ENCODE measurements around the gene KRT37. TPM values are rescaled to one million over a fixed set of nuclear protein-coding genes. Genes with fewer than 3 reads are reported as not detected.

KRT37 gene
- total and polyA plus RNA-seq, 2 of the 13 experiments (the other 11 are each of a cell fraction or from before 2014, with no cell fraction given): 0.69 TPM; not detected in 1

DNA sequence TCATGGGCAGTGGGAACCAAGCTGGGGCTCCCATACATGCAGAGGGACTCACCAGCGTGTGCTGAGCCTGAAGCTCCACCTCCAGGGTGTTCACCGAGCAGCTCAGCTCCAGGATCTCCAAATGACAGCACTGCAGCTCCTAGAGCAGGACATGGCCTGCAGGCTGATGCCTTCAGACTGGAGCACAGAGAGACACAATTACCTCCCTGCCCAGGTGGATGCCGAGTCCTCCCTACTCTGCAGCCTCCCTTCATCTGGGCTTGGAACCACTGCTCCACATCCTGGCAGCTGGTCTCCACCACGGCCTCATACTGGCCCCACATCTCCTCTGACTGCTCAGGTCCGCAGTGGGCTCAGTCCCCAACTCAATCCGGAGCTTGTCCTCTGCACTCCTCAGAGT, 24.6 kb upstream of the KRT37 start:
- Histone ChIP-seq H3K4me3 (replicated peaks in 1 of 3; ENCODE audit: insufficient read depth in 1 of 3, low read depth in 2 of 3, low read length in 3 of 3) (no peak overlapping the region), H3K9me3 (ENCODE audit: low read length) (no peaks in the 10 kb centered on the region), H3K36me3 (replicated peaks in 1 of 2; ENCODE audit: control insufficient read depth in 1 of 2, insufficient read depth in 2 of 2, low read length in 2 of 2) (no peaks in the 10 kb centered on the region), H3K27me3 (ENCODE audit: control insufficient read depth in 1 of 2, insufficient read depth in 2 of 2, low read length in 2 of 2) (no peaks in the 10 kb centered on the region), H3K79me2 (ENCODE audit: insufficient read depth, low read length) (no peaks in the 10 kb centered on the region), H3K9ac (ENCODE audit: insufficient read depth, low read depth, low read length) (no peak overlapping the region), H3K4me2 (ENCODE audit: low read depth, low read length) (no peak overlapping the region), H3K27ac (ENCODE audit: extremely low read length, insufficient read depth, low read length) (no peak overlapping the region), H4K20me1 (ENCODE audit: insufficient read depth, low read length) (no peaks in the 10 kb centered on the region), H2AFZ (ENCODE audit: low read length) (no peak overlapping the region), H3K4me1 (ENCODE audit: insufficient read depth, low read length) (no peaks in the 10 kb centered on the region)
- ChIA-PET POLR2A (no interaction called here), CTCF (ENCODE audit: low intra/inter-chr PET ratio, low total read pairs) (no interaction called here)
- FAIRE-seq (no peak), ATAC-seq (no peak; the same call in 2 of the 3 replicates), DNase-seq (ENCODE audit: low spot score) (no peak)
- TF ChIP-seq NCOA1 (CRISPR knock-in tag; IDR thresholded peaks at IDR 0.05) (no peak), ONECUT2 (CRISPR knock-in tag; IDR thresholded peaks at IDR 0.05) (no peak), ZNF382 (CRISPR knock-in tag; IDR thresholded peaks at IDR 0.05; ENCODE audit: borderline replicate concordance) (no peak), YY1 (IDR thresholded peaks at IDR 0.05; ENCODE audit: insufficient read depth, insufficient replicate concordance, low read depth, low read length) (no peak)
- TF ChIP-seq, protein P1, sequence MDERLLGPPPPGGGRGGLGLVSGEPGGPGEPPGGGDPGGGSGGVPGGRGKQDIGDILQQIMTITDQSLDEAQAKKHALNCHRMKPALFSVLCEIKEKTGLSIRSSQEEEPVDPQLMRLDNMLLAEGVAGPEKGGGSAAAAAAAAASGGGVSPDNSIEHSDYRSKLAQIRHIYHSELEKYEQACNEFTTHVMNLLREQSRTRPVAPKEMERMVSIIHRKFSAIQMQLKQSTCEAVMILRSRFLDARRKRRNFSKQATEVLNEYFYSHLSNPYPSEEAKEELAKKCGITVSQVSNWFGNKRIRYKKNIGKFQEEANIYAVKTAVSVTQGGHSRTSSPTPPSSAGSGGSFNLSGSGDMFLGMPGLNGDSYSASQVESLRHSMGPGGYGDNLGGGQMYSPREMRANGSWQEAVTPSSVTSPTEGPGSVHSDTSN (CRISPR knock-in tag; IDR thresholded peaks at IDR 0.05): no peak
- TF ChIP-seq, protein P2, sequence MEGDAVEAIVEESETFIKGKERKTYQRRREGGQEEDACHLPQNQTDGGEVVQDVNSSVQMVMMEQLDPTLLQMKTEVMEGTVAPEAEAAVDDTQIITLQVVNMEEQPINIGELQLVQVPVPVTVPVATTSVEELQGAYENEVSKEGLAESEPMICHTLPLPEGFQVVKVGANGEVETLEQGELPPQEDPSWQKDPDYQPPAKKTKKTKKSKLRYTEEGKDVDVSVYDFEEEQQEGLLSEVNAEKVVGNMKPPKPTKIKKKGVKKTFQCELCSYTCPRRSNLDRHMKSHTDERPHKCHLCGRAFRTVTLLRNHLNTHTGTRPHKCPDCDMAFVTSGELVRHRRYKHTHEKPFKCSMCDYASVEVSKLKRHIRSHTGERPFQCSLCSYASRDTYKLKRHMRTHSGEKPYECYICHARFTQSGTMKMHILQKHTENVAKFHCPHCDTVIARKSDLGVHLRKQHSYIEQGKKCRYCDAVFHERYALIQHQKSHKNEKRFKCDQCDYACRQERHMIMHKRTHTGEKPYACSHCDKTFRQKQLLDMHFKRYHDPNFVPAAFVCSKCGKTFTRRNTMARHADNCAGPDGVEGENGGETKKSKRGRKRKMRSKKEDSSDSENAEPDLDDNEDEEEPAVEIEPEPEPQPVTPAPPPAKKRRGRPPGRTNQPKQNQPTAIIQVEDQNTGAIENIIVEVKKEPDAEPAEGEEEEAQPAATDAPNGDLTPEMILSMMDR (CRISPR knock-in tag; IDR thresholded peaks at IDR 0.05): 0 out of 2 replicates have a peak, but pooled peaks have one; percentile 5
- TF ChIP-seq, protein P3, sequence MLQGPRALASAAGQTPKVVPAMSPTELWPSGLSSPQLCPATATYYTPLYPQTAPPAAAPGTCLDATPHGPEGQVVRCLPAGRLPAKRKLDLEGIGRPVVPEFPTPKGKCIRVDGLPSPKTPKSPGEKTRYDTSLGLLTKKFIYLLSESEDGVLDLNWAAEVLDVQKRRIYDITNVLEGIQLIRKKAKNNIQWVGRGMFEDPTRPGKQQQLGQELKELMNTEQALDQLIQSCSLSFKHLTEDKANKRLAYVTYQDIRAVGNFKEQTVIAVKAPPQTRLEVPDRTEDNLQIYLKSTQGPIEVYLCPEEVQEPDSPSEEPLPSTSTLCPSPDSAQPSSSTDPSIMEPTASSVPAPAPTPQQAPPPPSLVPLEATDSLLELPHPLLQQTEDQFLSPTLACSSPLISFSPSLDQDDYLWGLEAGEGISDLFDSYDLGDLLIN (CRISPR knock-in tag; IDR thresholded peaks at IDR 0.05; ENCODE audit: borderline replicate concordance): no peak
- TF ChIP-seq, protein P4, sequence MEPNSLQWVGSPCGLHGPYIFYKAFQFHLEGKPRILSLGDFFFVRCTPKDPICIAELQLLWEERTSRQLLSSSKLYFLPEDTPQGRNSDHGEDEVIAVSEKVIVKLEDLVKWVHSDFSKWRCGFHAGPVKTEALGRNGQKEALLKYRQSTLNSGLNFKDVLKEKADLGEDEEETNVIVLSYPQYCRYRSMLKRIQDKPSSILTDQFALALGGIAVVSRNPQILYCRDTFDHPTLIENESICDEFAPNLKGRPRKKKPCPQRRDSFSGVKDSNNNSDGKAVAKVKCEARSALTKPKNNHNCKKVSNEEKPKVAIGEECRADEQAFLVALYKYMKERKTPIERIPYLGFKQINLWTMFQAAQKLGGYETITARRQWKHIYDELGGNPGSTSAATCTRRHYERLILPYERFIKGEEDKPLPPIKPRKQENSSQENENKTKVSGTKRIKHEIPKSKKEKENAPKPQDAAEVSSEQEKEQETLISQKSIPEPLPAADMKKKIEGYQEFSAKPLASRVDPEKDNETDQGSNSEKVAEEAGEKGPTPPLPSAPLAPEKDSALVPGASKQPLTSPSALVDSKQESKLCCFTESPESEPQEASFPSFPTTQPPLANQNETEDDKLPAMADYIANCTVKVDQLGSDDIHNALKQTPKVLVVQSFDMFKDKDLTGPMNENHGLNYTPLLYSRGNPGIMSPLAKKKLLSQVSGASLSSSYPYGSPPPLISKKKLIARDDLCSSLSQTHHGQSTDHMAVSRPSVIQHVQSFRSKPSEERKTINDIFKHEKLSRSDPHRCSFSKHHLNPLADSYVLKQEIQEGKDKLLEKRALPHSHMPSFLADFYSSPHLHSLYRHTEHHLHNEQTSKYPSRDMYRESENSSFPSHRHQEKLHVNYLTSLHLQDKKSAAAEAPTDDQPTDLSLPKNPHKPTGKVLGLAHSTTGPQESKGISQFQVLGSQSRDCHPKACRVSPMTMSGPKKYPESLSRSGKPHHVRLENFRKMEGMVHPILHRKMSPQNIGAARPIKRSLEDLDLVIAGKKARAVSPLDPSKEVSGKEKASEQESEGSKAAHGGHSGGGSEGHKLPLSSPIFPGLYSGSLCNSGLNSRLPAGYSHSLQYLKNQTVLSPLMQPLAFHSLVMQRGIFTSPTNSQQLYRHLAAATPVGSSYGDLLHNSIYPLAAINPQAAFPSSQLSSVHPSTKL (CRISPR knock-in tag; IDR thresholded peaks at IDR 0.05): no peak
- no TSS peak for BruUV-seq (replicated peaks)
- WGBS (ENCODE audit: low lambda C conversion rate): 24% methylated on average over 4 of the region's 6 CpGs
- intact Hi-C loops (cut with micrococcal nuclease; ENCODE audit: unreplicated experiment) (no loop called here), in situ Hi-C loops (cut with HindIII; ENCODE audit: extremely low pct_ligation_motif_present, low pct_unique_long_range_greater_than_20kb) (no loop called here)

All from HepG2 (cell line).